ENCODE data around the gene NOVA2. TPM values are rescaled to one million over a fixed set of nuclear protein-coding genes. Genes with fewer than 3 reads are reported as not detected.

The NOVA2 gene
- total RNA-seq, 1 donor from 2014 or later = 5.9 TPM

Small RNA genes lying within 50 kb of the gene (microRNA-seq; reads per million reads assigned to microRNA genes)
- gene MIR769 = 77.0 reads per million, percentile 55 among the genes with 10 or more reads in this experiment

Other genes with a start within 250 kb of the NOVA2 start
- 8.2 TPM for gene FBXO46, start 243.0 kb downstream of the NOVA2 start, total RNA-seq
- not detected for gene MEIOSIN, start 240.4 kb downstream of the NOVA2 start, total RNA-seq
- 20.7 TPM for gene SIX5, start 204.6 kb downstream of the NOVA2 start, total RNA-seq
- gene DMPK, start 191.4 kb downstream of the NOVA2 start, total RNA-seq = 441 TPM
- gene DMWD, start 181.0 kb downstream of the NOVA2 start, total RNA-seq = 120 TPM
- gene RSPH6A, start 158.6 kb downstream of the NOVA2 start, total RNA-seq = 0.16 TPM
- gene SYMPK, start 110.7 kb downstream of the NOVA2 start, total RNA-seq = 33.6 TPM
- not detected for gene FOXA3, start 109.5 kb downstream of the NOVA2 start, total RNA-seq
- gene IRF2BP1, start 87.7 kb downstream of the NOVA2 start, total RNA-seq = 17.4 TPM
- 10.3 TPM for gene MYPOP, start 71.3 kb downstream of the NOVA2 start, total RNA-seq
- gene NANOS2, start 59.1 kb downstream of the NOVA2 start, total RNA-seq = not detected
- 10.4 TPM for gene CCDC61, start 21.6 kb upstream of the NOVA2 start, total RNA-seq
- 0.59 TPM for gene PGLYRP1, start 49.2 kb upstream of the NOVA2 start, total RNA-seq
- gene IGFL4, start 67.1 kb upstream of the NOVA2 start, total RNA-seq = not detected
- gene IGFL3, start 150.8 kb upstream of the NOVA2 start, total RNA-seq = not detected
- not detected for gene IGFL2, start 174.4 kb upstream of the NOVA2 start, total RNA-seq

All from cardiac septum (tissue), 1 donor.